ENCODE measurements around the gene KRTAP5-3.

KRTAP5-3 gene

GRCh38 chr11:1636291-1636950 is 28.2 kb upstream of the KRTAP5-3 start:
- H3K27me3 ChIP-seq, result peaks cover 44% of the 10 kb centered on the region
- no peak overlapping the region for H3K4me3 ChIP-seq (ENCODE audit: low read depth in 1 of 2, low read length in 1 of 2)
- H3K9me3 ChIP-seq, result no peaks in the 10 kb centered on the region
- H3K27ac ChIP-seq, result no peak overlapping the region
- no peaks in the 10 kb centered on the region for H3K36me3 ChIP-seq
- TF ChIP-seq, protein P1, sequence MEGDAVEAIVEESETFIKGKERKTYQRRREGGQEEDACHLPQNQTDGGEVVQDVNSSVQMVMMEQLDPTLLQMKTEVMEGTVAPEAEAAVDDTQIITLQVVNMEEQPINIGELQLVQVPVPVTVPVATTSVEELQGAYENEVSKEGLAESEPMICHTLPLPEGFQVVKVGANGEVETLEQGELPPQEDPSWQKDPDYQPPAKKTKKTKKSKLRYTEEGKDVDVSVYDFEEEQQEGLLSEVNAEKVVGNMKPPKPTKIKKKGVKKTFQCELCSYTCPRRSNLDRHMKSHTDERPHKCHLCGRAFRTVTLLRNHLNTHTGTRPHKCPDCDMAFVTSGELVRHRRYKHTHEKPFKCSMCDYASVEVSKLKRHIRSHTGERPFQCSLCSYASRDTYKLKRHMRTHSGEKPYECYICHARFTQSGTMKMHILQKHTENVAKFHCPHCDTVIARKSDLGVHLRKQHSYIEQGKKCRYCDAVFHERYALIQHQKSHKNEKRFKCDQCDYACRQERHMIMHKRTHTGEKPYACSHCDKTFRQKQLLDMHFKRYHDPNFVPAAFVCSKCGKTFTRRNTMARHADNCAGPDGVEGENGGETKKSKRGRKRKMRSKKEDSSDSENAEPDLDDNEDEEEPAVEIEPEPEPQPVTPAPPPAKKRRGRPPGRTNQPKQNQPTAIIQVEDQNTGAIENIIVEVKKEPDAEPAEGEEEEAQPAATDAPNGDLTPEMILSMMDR (IDR thresholded peaks at IDR 0.05), result no peak
- H3K4me1 ChIP-seq (ENCODE audit: control insufficient read depth in 1 of 2, insufficient read depth in 1 of 2, low read depth in 1 of 2, low read length in 1 of 2), result no peaks in the 10 kb centered on the region

GRCh38 chr11:1633864-1634263 is 25.6 kb upstream of the KRTAP5-3 start:
- TF ChIP-seq, protein P1 (IDR thresholded peaks at IDR 0.05), result no peak
- Histone ChIP-seq H3K4me3 (ENCODE audit: low read depth in 1 of 2, low read length in 1 of 2) (no peak overlapping the region), H3K27me3 (peaks cover 43% of the 10 kb centered on the region), H3K4me1 (ENCODE audit: control insufficient read depth in 1 of 2, insufficient read depth in 1 of 2, low read depth in 1 of 2, low read length in 1 of 2) (no peaks in the 10 kb centered on the region), H3K27ac (no peak overlapping the region), H3K9me3 (no peaks in the 10 kb centered on the region), H3K36me3 (no peaks in the 10 kb centered on the region)

GRCh38 chr11:1632053-1632714 is 23.9 kb upstream of the KRTAP5-3 start:
- H3K4me3 ChIP-seq (ENCODE audit: low read depth in 1 of 2, low read length in 1 of 2), result no peak overlapping the region
- no peaks in the 10 kb centered on the region for H3K9me3 ChIP-seq
- H3K27me3 ChIP-seq, result peaks cover 50% of the 10 kb centered on the region
- TF ChIP-seq, protein P1 (IDR thresholded peaks at IDR 0.05), result no peak
- H3K36me3 ChIP-seq, result no peaks in the 10 kb centered on the region
- no peaks in the 10 kb centered on the region for H3K4me1 ChIP-seq (ENCODE audit: control insufficient read depth in 1 of 2, insufficient read depth in 1 of 2, low read depth in 1 of 2, low read length in 1 of 2)
- no peak overlapping the region for H3K27ac ChIP-seq

DNA sequence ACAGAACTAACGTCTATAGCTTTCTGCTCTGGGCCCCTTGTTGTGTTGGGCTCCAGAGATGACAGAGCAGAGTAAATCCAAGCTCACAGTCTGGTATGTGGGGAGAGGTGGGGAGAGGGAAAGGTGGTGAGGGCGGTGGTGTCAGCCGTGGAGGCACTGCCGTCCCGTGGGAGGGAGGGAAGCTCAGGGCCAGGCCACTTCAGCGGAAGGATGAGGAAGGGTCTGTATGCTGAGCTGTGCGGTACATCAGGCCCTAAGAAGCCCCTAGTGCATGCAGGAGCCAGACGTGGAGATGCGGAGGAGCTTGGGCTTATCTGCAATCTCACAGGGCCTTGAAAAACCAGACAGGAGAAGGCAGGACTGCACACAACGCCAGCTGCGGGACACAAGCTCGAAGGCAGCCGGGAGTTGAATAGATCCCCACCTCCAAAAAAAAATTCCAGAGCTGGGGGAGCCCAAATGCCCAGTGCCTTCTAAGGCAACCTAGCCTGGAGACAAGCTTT is 22.9 kb upstream of the KRTAP5-3 start:
- H3K27me3 ChIP-seq, result peaks cover 55% of the 10 kb centered on the region
- TF ChIP-seq, protein P1 (IDR thresholded peaks at IDR 0.05), result no peak
- no peak overlapping the region for H3K27ac ChIP-seq
- no peaks in the 10 kb centered on the region for H3K36me3 ChIP-seq
- no peak overlapping the region for H3K4me3 ChIP-seq (ENCODE audit: low read depth in 1 of 2, low read length in 1 of 2)
- no peaks in the 10 kb centered on the region for H3K4me1 ChIP-seq (ENCODE audit: control insufficient read depth in 1 of 2, insufficient read depth in 1 of 2, low read depth in 1 of 2, low read length in 1 of 2)
- H3K9me3 ChIP-seq, result no peaks in the 10 kb centered on the region

GRCh38 chr11:1630271-1630670 is 22.0 kb upstream of the KRTAP5-3 start:
- no peak overlapping the region for H3K4me3 ChIP-seq (ENCODE audit: low read depth in 1 of 2, low read length in 1 of 2)
- no peak overlapping the region for H3K27ac ChIP-seq
- TF ChIP-seq, protein P1 (IDR thresholded peaks at IDR 0.05), result no peak
- no peaks in the 10 kb centered on the region for H3K9me3 ChIP-seq
- H3K27me3 ChIP-seq, result peaks cover 60% of the 10 kb centered on the region
- H3K4me1 ChIP-seq (ENCODE audit: control insufficient read depth in 1 of 2, insufficient read depth in 1 of 2, low read depth in 1 of 2, low read length in 1 of 2), result no peaks in the 10 kb centered on the region
- H3K36me3 ChIP-seq, result no peaks in the 10 kb centered on the region
